OCI-LY1 (cell line): ENCODE data around the gene RSF1.
"Not testable (repeated sequence)": the region's sequence is repeated elsewhere in the genome, so short reads cannot be mapped to it uniquely, and the experiment has no call there.

Experiments
- H2AFZ ChIP-seq: fragments of 200-600 bp; sonication (generic), shearing (Covaris generic); 2 replicates; pipeline ENCODE4 v1.6.0; 2014; ENCODE audit warnings: antibody characterized with exemption, mild to moderate bottlenecking, low read length
- H3F3A ChIP-seq: fragments of 200-600 bp; sonication (generic), shearing (Covaris generic); 2 replicates; pipeline ENCODE4 v1.6.0; 2014; ENCODE audit warnings: mild to moderate bottlenecking, antibody characterized with exemption, low read length, moderate library complexity; ENCODE audit not compliant: insufficient read depth
- H3K27ac ChIP-seq: fragments of 200-600 bp; sonication (generic); 2 replicates; pipeline ENCODE4 v1.5.1; 2014; ENCODE audit warnings: low read length, mixed run types, mild to moderate bottlenecking, low read depth; ENCODE audit not compliant: poor library complexity, severe bottlenecking
- H3K27me3 ChIP-seq: fragments of 200-600 bp; sonication (generic); 2 replicates; pipeline ENCODE4 v1.6.0; 2014; ENCODE audit warnings: antibody characterized with exemption, mild to moderate bottlenecking, low read length, moderate library complexity; ENCODE audit not compliant: insufficient read depth
- H3K36me3 ChIP-seq: fragments of 200-600 bp; sonication (generic); 2 replicates; pipeline ENCODE4 v1.6.1; 2014; ENCODE audit warnings: mild to moderate bottlenecking, antibody characterized with exemption, low read length, moderate library complexity, mixed read lengths; ENCODE audit not compliant: insufficient read depth
- H3K4me1 ChIP-seq: fragments of 200-600 bp; sonication (generic); 2 replicates; pipeline ENCODE4 v1.5.1; 2014; ENCODE audit warnings: mild to moderate bottlenecking, low read length, moderate library complexity; ENCODE audit not compliant: insufficient read depth, severe bottlenecking
- H3K4me2 ChIP-seq: fragments of 200-600 bp; sonication (generic), shearing (Covaris generic); 2 replicates; pipeline ENCODE4 v1.6.1; 2014; ENCODE audit warnings: low read length
- H3K4me3 ChIP-seq: fragments of 200-600 bp; sonication (generic); 2 replicates; pipeline ENCODE4 v1.5.1; 2014; ENCODE audit warnings: low read length, low read depth, mild to moderate bottlenecking, mixed read lengths; ENCODE audit not compliant: poor library complexity, severe bottlenecking
- H3K79me2 ChIP-seq: fragments of 200-600 bp; shearing (Covaris generic); 2 replicates; pipeline ENCODE4 v1.6.1; 2016; ENCODE audit warnings: mixed run types, low read length, mixed read lengths; ENCODE audit not compliant: insufficient read depth
- H3K9ac ChIP-seq: fragments of 200-600 bp; sonication (generic), shearing (Covaris generic); 2 replicates; pipeline ENCODE4 v1.6.1; 2014; ENCODE audit warnings: mild to moderate bottlenecking, low read length, mixed read lengths
- H3K9me2 ChIP-seq: fragments of 200-600 bp; sonication (generic), shearing (Covaris generic); 2 replicates; pipeline ENCODE4 v1.6.1; 2014; ENCODE audit warnings: low read depth, mild to moderate bottlenecking, low read length, mixed read lengths
- H3K9me3 ChIP-seq: fragments of 200-600 bp; shearing (Covaris generic); 2 replicates; pipeline ENCODE4 v1.6.1; 2014; ENCODE audit warnings: low read length, mixed read lengths
- H4K20me1 ChIP-seq: fragments of 200-600 bp; sonication (generic), shearing (Covaris generic); 2 replicates; pipeline ENCODE4 v1.6.0; 2016; ENCODE audit warnings: mild to moderate bottlenecking, low read length; ENCODE audit not compliant: insufficient read depth
- EZH2 ChIP-seq: fragments of 200-600 bp; sonication (generic), shearing (Covaris generic); IDR thresholded peaks from 2 replicates; pipeline ENCODE4 v1.8.0; 2017; ENCODE audit warnings: borderline replicate concordance, mixed run types, mild to moderate bottlenecking, antibody characterized with exemption, low read length, moderate library complexity, mixed read lengths
- TF ChIP-seq, protein P1 (sequence below): fragments of 200-600 bp; sonication (generic), shearing (Covaris generic); IDR thresholded peaks from 2 replicates; pipeline ENCODE4 v1.5.1; 2017; ENCODE audit warnings: mild to moderate bottlenecking, antibody characterized with exemption, low read length, moderate library complexity, mixed read lengths

Gene RSF1

DNA sequence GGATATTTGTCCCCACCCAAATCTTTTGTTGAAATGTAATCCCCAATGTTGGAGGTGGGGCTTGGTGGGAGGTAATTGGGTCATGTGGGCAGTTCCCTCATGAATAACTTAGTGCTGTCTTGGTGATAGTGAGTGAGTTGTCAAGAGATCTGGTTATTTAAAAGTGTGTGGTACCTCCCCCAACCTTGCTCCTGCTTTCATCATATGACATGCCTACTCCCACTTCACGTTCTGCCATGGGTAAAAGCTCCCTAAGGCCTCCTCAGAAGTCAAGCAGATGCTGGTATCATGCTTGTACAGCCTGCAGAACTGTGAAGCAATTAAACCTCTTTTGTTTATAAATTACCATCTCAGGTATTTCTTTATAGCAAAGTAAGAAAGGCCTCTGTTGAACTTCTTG lies 31.0 kb upstream of the RSF1 start:
- no peaks in the 10 kb centered on the region; the same call in 1 of the 2 replicates for H3K36me3 ChIP-seq
- H3K4me1 ChIP-seq = no peaks in the 10 kb centered on the region
- H3K79me2 ChIP-seq = no peaks in the 10 kb centered on the region
- no peaks in the 10 kb centered on the region for H3K27me3 ChIP-seq
- H3K9ac ChIP-seq = no peak overlapping the region
- no peaks in the 10 kb centered on the region for H3K9me2 ChIP-seq
- H2AFZ ChIP-seq = no peak overlapping the region
- H3K9me3 ChIP-seq = peaks cover 11% of the 10 kb centered on the region
- no peaks in the 10 kb centered on the region for H4K20me1 ChIP-seq
- H3K4me2 ChIP-seq = no peak overlapping the region
- H3K4me3 ChIP-seq = no peak overlapping the region
- H3F3A ChIP-seq = no peaks in the 10 kb centered on the region
- TF ChIP-seq, protein P1, sequence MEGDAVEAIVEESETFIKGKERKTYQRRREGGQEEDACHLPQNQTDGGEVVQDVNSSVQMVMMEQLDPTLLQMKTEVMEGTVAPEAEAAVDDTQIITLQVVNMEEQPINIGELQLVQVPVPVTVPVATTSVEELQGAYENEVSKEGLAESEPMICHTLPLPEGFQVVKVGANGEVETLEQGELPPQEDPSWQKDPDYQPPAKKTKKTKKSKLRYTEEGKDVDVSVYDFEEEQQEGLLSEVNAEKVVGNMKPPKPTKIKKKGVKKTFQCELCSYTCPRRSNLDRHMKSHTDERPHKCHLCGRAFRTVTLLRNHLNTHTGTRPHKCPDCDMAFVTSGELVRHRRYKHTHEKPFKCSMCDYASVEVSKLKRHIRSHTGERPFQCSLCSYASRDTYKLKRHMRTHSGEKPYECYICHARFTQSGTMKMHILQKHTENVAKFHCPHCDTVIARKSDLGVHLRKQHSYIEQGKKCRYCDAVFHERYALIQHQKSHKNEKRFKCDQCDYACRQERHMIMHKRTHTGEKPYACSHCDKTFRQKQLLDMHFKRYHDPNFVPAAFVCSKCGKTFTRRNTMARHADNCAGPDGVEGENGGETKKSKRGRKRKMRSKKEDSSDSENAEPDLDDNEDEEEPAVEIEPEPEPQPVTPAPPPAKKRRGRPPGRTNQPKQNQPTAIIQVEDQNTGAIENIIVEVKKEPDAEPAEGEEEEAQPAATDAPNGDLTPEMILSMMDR = no peak
- no peak for TF ChIP-seq EZH2
- H3K27ac ChIP-seq = no peak overlapping the region

DNA sequence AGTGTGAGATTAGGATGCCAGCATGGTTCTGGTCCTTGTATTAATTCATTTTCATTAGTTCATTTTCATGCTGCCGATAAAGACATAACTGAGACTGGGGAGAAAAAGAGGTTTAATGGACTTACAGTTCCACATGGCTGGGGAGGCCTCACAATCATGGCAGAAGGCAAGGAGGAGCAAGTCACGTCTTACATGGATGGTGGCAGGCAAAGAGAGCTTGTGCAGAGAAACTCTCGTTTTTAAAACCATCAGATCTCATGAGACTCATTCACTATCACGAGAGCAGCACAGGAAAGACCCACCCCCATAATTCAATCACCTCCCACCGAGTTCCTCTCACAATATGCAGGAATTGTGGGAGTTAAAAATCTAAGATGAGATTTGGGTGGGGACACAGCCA lies 23.2 kb upstream of the RSF1 start:
- not testable (repeated sequence) for H4K20me1 ChIP-seq, H3K27me3 ChIP-seq, H3K9me3 ChIP-seq, H3K79me2 ChIP-seq, H3F3A ChIP-seq, H3K4me2 ChIP-seq, H3K27ac ChIP-seq, H3K4me3 ChIP-seq, H2AFZ ChIP-seq, H3K4me1 ChIP-seq, H3K36me3 ChIP-seq, H3K9me2 ChIP-seq, H3K9ac ChIP-seq

DNA sequence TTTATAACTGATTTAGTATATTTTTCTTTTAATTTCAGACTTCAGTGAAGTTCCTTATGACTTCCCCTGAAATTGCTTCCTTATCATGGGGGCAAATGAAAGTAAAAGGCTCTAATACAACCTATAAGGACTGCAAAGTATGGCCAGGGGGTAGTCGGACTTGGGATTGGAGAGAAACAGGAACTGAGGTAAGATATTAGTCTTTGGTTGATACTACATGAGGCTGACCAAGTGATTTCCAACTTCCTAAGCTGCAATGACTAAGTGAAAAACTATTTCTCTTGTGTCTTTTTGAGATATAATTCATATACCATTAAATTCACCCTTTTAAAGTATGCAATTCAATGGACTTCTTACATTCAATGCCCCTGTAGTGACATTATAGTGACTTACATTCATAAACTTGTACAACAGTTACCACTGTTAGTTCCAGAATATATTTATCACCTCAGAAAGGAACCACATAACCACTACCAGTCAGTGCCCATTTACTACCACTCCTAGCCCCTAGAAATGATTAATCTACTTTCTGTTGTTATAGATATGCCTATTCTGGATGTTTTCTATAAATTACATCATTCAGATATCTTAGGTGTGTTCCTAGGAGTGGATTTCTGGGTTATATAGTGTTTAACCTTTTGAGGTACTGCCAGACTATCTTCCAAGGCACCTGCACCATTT lies 22.1 kb upstream of the RSF1 start:
- TF ChIP-seq, protein P1 = no peak
- TF ChIP-seq EZH2 = no peak
- Histone ChIP-seq H3K9ac (no peak overlapping the region), H3K27ac (no peak overlapping the region), H3K27me3 (no peaks in the 10 kb centered on the region), H3K9me2 (no peaks in the 10 kb centered on the region), H4K20me1 (no peaks in the 10 kb centered on the region), H2AFZ (no peak overlapping the region), H3K4me3 (no peak overlapping the region), H3F3A (no peaks in the 10 kb centered on the region), H3K4me2 (no peak overlapping the region), H3K36me3 (no peaks in the 10 kb centered on the region), H3K4me1 (no peaks in the 10 kb centered on the region), H3K9me3 (peaks cover 5% of the 10 kb centered on the region; the same call in 1 of the 2 replicates), H3K79me2 (no peaks in the 10 kb centered on the region)

DNA sequence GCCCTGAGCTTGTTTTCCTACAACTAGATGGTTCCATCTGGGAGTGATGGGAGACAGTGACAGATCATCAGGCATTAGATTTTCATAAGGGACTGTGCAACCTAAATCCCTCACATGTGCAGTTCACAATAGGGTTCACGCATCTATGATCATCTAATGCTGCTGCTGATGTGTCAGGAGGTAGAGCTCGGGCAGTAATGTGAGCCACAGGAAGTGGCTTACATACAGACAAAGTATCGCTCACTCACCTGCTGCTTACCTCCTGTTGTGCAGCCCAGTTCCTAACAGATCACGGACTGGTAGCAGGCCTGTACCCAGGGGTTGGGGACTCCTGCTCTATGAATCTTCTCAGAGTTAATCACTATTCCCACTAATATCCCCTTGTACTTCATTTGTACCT lies 12.8 kb upstream of the RSF1 start:
- H3K9me2 ChIP-seq = no peaks in the 10 kb centered on the region
- H3K9me3 ChIP-seq = no peaks in the 10 kb centered on the region
- H3K27ac ChIP-seq = no peak overlapping the region
- H3K9ac ChIP-seq = no peak overlapping the region
- H4K20me1 ChIP-seq = no peaks in the 10 kb centered on the region
- no peaks in the 10 kb centered on the region for H3K36me3 ChIP-seq
- H3K4me3 ChIP-seq = no peak overlapping the region
- no peaks in the 10 kb centered on the region for H3K79me2 ChIP-seq
- H3K4me1 ChIP-seq = no peaks in the 10 kb centered on the region
- H3F3A ChIP-seq = no peaks in the 10 kb centered on the region
- H2AFZ ChIP-seq = no peak overlapping the region
- H3K4me2 ChIP-seq = no peak overlapping the region
- TF ChIP-seq, protein P1 = no peak
- TF ChIP-seq EZH2 = no peak
- no peaks in the 10 kb centered on the region for H3K27me3 ChIP-seq
